ENCODE data around the gene FHL2. TPM values are rescaled to one million over a fixed set of nuclear protein-coding genes. Genes with fewer than 3 reads are reported as not detected.

Gene FHL2
- total RNA-seq, 1 donor from 2014 or later, result 42.0 TPM

DNA sequence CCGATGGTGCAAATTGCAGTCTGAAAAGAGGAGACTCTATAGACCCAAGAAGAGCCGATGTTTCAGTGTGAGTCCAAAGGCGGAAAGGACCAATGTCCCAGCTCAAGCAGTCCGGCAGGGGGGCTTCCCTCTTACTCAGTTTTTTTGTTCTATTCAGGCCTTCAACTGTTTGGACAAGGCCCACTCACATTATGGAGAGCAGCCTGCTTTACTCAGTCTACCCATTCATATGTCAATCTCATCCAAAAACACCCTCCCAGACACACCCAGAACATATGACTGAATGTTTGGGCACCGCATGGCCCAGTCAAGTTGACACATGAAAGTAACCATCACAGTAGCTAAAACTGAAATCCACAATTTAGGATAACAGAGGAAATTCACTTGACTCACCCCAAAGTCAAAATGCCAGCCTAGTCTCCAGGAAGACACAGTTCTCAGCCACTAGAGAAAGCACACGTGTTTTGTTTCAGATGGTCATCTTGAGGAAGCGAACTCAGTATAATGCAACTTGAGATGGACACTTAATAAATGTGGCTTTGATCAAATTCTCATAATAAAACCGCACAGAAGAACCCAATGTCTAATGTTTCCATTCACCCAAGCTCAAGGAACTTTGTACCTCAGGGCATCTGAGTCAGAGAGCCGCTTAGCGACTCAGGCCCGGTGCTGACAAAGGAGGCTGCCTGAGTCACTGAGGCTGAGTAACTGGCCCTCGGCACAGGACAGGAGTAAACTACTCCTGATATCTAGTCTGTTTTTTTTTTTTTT is 2.4 kb downstream of the FHL2 start:
- DNase-seq, result peak; percentile 94

DNA sequence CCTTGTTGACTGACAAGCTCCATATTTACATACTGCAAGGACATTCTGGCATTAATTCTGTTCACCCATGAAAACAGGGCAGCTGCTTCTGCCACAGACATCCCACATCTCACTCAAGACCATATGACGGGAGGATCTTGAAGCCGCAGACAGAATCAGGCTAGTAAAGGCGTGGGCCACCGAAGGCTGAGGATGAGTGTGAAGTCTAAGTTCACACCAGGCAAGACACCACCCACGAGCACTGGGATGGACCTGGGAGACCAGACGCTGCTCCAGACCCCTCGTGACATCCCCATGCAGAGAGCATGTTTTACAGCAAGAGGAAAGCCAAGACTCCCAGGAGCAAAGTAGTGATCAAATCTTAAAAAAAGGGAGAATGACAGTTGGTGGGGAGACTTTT is 3.2 kb downstream of the FHL2 start:
- peak; percentile 27 for DNase-seq

DNA sequence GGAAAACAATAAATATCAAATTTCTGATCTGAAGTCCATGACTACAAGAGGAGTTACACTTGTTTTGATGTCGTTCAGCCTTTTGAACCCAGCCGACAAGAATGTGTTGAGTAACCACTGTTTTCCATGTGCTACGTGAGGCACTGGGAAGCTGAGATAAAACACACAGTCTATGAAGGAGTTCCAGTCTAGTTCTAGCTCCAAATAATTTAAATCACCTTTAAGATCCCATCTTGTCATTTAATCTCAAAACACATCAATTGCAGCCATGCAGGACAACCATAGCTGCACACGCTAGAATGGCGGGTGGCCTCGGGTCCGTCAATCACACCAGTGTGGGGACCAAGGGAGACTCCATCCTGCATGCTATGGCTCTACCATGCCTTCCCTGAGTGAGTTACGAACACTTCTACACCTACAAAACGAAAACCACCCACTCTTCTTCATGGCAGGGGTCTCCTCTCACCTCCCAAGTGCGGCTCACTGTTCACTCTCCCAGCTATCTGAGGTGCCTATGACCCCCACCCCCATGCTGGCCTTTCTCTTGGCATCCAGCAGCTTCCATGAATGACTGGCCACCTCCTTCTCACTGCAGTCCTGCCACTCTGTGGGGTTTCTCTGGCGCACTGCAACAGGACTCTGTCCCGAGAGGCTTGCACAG is 3.8 kb downstream of the FHL2 start:
- peak; percentile 46 for DNase-seq

DNA sequence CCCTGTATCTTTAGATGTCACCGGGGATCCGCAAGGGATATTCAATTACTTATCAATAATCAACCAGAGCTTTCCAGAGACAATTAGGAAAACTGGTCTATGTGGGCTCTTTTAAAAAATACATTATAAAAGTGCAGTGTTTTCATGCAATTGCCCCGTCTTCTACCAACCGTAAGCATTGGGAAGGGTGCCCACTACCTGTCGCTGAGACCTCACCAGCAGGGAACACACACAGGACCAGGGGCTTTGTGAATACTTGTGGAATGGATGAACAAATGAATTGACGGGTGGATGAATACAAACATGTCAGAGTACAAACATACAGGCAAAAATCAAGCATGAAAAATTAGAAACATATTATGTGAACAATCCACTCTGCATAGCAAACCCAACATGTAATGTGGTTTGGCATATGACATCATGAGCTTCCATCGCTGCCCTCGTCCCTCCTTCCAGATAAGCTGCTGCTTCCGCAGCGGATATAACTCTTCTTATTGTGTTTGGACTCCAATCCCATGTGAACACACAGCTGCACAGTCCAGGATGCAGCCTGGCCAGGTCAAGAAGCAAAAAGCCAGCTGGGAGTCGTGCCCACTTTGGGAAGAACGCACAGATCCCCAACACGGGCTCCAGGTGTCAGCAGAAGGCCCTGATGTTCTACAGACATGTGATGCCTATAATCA is 5.3 kb downstream of the FHL2 start:
- peak; percentile 96 for DNase-seq

DNA sequence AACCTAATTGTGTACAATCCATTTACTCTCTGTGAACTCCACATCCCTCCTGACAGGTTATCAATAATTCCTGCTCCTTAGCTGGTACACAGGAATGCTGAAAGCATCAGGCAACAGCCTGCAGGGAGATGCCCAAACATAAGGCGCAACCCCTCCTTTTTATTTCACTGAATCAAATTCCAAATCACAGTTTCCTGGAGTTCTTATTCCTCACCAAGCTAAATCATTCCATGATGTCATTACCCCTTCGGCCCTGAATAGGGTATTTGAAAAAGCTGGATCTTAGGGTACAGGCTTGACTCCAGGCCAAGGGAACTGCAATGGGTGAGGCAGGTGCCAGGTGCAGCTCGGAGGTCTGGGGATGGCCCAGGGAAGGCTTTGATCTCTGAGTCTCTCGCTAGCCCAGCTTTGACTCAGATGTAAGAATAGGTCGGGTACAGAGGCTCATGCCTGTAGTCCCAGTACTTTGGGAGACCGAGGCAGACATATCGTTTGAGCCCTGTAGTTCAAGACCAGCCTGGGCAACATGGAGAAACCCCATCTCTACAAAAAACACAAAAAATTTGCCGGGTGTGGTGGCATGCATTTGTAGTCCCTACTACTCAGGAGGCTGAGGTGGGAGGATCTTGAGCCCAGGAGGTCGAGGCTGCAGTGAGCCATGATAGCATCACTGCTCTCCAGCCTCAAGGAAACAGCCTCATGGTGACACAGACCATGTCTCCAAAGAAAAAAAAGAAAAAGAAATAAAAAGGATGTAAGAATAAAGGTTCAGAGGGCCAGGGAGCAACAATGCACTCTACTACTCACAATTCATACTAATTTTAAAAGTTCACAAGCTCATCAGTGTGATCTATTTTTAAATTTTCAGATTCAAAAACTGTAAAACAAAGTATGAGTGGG is 6.8 kb downstream of the FHL2 start:
- peak; percentile 47 for DNase-seq

DNA sequence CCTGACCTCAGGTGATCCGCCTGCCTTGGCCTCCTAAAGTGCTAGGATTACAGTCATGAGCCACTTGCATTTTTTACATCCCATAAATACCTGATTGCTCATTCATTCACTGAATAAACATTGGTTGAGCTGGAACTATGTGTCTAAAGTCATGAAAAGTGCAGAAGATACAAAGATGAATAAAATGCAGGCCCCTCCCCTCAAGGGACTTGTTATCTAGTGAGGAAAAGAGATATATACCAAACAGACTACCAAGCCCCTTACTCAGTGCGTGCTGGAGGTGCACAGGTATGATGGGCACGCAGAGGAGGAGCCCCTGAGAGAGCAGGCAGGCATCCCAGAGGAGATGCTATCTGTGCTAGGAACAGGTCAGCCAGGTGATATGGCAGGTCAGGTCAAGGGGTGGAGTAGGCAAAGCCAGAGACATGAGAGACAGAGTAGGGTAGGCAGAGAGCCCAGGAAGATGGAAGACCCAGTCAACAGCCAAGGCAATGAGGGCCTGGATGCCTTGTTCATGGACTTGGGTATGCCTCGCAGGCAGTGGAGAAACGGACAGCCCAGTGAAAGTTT is 7.7 kb downstream of the FHL2 start:
- DNase-seq, result peak; percentile 13

DNA sequence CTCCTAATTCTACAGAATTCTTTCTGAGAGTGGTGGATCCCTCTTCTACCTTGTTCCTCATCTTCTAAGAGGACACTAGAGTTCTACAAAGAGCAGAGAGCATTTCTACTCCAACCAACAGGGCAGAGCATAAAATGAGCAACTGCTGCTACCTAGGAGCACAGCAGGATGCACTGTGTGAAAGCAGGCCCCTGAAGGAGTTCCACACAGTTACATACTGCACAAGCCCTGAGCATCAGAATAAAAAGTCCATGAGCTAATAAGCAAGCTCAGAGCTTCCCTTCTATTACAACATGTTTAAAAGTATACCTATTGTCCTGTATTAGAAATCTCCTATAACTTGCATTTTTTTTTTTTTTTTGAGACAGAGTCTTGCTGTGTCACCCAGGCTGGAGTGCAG is 8.4 kb downstream of the FHL2 start:
- peak; percentile 28 for DNase-seq

DNA sequence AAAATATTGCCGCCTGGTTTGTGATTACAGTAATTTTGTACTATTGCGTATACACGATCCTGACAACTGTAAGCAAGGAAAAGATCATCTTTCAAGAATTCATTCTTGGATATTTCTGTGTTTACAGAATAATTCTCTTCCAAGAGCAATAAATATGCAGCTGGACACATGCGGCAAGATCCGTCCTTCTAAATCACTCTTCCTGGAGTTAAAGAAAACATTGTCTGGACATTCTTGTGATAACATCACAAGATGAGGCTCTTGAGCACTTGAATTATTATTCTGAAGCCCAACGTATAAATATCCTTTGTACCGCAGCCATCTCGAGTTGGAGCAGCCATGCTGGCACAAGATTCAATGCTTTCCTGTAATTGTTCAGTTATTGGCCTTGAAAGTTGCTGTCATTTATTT is 9.9 kb downstream of the FHL2 start:
- peak; percentile 96 for DNase-seq

DNA sequence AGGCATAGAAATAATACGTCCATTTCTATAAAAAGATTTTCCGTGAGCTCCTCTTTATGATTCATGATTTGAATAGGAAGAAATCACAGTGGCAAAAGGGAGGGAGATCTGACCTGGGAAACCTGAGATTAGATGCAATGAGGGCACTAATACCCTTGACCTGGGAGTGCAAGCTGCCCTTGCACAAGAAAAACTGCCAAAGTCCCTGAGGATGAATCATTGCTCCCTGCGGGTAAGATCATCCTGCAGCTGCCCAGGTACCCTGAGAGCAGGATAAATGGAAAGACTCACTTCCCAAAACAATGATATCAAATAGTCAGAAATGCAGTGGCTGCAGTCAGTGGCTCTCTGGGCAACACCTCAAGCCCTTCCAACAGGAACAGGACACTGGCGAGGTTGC is 11.6 kb downstream of the FHL2 start:
- peak; percentile 52 for DNase-seq

DNA sequence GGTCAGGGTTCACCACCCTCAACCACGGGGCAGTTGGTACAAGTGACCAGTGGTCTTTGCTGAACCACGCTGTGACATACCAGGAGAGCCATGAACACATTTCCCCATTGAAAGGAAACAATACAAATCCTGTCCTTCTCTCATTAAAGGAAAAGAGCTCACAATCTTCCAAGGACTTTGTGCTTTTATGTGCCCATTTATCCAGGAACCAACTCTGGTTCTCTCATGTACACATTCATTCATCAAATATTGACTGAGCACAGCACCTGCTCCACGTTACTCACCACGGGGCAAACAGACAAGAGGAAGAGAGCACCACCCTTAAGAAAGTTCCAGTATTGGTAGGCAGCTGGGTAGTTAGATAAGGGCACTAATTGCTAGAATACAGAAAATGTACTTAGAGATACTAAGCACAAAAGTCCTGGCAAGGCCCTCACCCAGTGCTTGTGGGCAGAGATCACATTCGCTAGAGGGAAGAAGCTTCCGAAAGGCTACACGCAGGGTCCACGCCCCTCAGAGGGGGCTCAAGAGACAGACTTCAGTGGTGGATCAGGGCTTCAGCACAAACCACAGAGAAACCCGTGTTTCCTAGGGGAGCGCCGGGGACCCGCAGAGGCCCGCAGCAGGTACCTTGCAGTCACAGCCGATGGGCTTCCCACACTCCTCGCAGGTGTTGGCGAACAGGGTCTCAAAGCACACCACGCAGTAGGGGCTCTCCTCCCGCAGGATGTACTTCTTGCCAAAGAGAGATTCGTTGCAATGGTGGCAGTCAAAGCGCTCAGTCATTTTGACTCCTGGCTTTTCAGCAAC is 12.9 kb downstream of the FHL2 start:
- DNase-seq, result no peak

DNA sequence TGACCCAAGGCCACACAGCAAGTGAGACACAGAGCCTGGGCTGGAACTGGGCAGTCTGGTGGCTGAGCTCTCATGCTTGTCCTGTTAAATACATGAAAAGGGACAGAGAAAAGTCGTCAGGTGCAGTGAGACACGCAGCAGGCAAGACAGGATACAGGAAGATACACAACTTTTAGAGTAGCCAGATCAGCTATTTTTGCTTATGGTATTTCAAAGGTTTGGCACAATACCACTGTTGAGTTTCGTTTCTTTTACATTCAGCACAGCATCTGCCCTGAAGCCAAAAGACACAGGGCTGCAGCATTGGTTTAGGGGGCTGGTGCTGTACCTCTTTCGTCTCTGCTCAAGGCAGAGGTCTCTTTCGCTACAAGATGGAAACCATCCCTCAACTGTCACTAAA is 14.0 kb downstream of the FHL2 start:
- no peak for DNase-seq

DNA sequence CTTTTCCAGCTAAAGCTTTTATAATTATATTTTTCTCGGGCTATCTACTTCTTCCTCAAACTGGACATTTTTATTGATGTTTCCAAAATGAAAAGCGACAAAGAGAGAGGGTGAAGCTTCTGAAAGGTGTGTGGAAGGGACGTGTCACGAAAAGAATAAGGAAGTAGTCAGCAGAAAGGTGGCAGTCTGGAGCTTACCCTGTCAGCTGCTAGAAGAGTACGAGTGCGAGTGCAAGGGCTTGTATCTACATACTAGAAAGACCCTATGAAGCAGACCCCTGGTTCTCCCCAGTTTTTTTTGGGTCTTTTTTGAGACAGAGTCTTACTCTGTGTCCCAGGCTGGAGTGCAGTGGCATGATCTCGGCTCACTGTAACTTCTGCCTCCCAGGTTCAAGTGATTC is 14.6 kb downstream of the FHL2 start:
- no peak for DNase-seq

DNA sequence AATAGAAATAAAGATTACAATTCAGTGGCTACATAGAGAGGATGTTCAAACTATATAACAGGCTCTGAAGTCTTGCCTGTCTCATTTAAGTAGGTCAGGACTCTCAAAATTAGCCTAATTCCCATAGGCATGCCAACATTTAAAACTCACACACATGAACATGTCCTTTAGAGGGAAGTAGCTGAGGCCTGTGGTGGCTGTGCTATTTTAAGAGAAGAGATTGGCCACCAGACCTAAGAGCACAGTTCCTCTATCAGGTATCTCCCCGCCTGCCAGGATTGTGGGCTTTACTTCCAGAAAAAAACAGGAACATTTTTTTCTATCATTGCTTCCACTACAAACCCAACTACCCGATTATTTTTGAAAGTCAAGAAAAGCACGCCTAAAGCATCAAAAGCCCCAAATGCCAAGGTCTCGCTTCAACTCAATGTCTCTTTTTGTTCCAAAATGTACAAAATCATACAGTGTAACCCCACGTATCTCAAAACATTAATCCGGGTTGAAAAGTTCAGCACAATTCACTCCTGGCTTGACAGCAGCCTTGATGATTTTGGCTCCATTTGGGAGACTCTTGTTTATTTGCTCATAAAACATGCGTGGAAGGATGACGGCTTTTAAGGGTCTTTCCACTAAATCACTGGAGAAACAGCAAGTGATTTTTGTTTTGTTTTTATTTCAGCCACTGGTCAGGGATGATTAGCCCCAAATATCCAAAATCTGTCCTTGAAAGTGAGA is 15.3 kb downstream of the FHL2 start:
- DNase-seq, result no peak

DNA sequence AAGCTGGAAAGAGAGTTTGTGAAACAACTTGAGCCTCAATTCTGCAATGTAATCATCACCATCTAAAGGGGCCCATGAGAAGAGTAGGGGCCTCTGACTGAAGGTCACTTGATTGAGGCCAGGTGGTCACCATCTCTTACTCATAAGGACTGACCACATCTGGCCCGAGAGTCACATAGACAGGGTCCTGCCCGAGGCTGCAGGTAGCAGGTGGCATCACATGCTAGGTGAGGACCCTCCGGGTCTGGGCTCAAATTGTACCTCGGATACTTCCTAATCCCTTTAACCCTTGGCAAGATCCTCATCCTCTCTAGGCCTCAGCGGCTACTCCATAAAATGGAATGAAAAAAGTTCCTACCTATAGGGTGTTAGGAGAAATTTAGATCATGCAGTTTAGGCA is 16.7 kb downstream of the FHL2 start:
- DNase-seq, result no peak

DNA sequence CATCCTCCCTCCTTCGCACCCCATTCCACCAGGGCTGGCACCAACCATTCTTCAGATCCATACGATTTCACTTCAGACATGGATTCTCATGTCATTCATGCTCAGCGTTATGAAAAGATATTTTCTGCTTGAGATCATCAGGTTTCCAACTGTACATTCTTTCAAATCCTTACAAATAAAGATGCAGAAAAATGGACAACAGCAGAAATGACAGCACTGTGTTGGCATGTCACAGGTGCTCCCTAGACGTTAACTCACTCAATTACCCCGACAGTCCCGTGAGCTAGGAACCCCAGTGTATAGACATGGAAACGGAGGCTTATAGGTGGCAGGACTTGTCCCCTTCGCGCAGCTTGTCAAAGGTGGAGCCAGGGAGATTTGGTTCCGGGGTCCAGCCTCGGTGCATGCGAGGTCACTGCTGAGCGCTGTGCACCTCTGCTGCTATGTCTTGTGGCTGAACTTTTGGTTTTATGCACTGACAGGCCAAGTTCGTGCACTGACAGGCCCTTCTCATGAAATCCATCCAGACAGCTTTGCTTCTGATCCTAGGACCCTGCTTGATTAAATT is 17.7 kb downstream of the FHL2 start:
- no peak for DNase-seq

DNA sequence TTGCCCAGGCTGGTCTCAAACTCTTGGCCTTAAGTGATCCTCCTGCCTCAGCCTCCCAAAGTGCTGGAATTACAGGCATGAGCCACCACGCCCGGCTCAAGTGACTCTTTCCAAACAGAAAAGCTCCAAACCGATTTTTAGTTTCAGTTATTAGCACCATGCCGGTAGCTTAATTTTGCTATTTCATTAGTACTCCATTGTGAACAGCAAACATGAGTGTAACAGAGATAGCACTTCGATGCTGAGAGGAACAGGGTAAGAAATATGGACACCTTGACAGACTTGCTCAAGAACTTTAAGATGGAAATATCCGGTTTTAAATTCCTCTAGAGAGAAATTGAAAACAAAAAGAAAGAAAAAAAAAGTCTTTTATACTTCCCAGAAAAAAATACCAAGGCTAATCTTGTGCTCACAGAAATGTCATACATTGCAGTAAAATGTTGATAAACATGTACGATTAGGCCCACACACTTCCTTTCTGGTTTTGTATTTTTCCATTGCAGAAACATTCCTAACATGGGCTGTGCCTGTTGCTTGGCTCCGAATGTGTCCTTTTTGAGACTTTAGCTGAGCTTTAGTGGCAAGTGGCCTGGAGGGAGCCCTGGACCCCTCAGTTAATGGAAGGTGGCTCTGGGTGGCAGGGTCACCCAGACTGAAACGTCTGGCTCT is 18.3 kb downstream of the FHL2 start:
- peak; percentile 62 for DNase-seq

DNA sequence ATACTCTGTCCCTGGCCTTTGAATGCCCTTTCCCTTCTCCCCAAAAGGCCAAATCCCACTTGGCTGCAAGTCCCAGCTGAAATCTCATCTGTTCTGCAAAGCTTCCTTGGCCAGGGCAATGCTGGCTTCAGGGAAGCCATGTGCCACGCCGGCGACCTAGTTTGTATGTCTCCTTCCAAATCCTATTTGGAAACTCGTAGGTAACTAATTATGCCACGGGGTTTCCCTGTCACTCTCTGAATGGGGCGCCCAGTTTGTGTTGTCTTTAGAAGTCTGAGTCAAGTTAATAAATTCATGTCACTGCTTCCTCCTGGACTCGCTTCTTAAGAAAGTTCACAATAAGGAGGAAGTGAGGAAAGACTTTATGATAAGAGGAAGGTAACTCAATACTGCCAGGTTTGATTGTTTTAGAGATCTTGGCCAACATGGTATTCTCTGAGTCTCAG is 19.1 kb downstream of the FHL2 start:
- peak; percentile 70 for DNase-seq

DNA sequence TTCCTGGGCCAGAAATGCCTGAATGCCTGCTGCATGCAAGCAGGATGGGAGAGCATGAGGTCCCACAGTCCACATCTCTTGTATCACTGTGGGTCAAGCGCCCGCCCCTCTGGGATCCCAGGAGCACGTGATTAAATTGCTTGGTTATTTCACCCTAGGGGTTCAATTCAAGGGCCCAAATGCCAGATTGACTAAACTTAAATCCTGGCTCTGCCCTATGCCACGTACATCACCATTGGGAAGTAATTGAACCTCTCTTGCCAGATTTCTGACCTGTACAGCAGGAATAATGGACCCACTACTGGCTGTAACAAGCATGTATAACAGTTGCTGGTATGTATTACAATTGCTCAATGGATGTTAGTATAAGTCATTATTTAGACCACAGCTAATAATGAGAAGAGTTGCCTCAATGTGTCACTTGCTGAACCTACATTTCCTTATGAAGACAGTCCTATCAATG is 19.9 kb downstream of the FHL2 start:
- no peak for DNase-seq

DNA sequence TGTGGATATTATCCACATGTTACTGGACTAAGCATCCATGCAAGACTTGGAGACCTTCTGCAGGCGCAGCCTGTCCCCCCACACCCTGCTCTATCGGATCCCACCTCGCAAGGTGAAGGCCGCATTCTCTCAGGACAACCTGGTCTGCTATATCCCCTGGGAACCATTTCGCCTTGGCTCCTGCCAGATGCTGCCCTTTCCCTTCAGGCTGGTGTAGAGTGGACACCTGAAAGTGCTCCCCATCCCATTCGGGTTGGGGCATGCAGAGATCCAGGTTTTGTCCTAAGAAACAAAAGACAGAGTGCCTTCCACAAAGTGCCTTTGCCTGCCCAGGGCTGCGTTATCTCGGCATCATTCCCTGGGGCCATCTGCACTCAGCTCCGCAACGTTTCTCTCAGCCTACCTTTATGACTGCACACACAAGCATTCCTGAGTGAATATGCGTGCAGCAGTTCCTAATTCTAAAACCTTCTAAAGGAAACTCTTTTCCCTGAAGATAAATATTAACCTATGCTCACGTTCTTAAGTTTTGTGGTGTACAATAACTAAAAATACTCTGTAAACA is 20.5 kb downstream of the FHL2 start:
- no peak for DNase-seq
